GM21825 (cell line): ENCODE results near the gene PARD6G.

Source experiments
- ATAC-seq: cut with Tn5 transposase; IDR thresholded peaks from one replicate; pipeline ENCODE4 v1.9.1; 2021; ENCODE audit warnings: mild to moderate bottlenecking, moderate library complexity; ENCODE audit not compliant: unreplicated experiment

The PARD6G gene

GRCh38 chr18:80192653-80193385, 54.5 kb downstream of the PARD6G start:
- ATAC-seq = no peak

GRCh38 chr18:80191907-80192652, 55.2 kb downstream of the PARD6G start:
- ATAC-seq = no peak

DNA sequence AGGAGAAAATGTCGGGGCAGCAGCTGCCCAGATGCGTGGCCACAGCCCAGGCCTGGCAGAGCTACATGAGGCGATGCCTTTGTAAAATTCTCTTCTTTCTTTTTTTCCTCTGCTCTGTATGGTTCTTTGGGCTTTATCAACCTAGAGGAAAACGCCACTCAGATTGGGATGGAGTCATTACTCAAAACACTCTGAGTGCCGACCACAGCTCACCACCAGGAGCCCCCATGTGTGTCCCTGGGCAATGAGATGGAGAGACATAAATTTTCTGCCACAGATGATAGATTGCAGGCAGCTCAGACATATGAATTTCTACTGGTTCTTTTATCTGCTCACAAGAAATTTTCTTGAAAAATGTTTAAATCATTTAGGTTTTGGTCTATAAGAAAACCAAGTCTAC, 56.0 kb downstream of the PARD6G start:
- no peak for ATAC-seq

DNA sequence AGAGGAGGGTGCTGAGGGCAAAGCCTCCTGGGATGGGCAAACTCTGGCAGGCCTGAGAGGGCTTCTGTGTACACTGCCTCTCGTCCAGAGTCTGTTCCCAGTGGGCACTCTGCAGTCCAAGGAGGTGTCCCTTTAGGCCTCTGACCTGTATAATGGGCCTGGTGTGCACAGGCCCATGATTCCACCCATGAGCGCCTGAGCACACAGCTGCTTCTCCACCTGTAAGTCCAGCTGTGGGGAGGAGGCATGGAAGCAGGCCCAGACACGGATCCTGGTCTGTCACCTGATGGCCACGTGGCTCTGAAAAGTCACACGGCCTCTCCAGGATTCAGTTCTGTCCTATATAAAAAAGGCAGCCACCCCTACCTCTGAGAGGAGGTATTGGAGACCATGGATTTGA, 57.0 kb downstream of the PARD6G start:
- no peak for ATAC-seq

GRCh38 chr18:80189531-80189865, 57.8 kb downstream of the PARD6G start:
- ATAC-seq = no peak

DNA sequence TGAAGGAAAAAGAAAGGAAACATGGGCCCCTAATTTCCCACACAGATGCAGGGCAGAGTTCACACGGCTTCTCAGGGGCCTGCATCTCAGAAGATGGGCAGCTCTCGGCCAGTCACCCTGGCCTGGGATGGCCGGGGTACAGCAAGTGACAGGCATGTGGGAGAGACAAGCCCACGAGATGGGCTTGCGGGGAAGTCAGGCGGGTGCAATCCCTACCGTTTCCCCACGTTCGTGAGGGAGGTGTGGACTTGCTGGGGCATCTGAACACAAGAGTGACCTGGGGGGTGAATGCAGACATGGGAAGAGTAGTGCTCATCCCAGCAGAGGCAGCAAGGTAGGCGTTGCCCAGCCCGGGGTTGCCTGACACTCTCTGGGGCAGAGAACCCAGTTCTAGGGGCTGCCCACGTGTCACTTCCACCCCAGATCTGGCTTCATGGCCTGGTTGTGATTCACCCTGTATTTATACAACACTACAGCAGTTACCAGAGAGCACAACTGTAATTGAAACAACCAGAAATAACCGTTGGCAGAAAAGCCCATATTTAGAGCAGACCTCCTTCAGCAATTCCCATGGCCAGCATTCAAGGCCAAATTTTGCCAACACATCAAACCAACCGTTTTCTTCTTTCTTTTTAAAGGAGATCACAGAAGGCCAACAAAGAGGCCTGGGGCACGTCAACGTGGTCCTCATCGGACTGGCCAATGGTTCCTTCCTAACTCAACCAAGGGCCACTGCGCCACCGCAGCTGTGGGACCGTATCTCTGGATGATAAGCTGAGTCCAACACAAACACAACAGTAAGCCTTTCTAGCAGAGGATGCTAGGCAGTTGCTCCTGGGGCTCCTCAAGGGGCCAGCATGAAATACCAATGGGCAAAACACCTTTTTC, 58.4 kb downstream of the PARD6G start:
- ATAC-seq = no peak

DNA sequence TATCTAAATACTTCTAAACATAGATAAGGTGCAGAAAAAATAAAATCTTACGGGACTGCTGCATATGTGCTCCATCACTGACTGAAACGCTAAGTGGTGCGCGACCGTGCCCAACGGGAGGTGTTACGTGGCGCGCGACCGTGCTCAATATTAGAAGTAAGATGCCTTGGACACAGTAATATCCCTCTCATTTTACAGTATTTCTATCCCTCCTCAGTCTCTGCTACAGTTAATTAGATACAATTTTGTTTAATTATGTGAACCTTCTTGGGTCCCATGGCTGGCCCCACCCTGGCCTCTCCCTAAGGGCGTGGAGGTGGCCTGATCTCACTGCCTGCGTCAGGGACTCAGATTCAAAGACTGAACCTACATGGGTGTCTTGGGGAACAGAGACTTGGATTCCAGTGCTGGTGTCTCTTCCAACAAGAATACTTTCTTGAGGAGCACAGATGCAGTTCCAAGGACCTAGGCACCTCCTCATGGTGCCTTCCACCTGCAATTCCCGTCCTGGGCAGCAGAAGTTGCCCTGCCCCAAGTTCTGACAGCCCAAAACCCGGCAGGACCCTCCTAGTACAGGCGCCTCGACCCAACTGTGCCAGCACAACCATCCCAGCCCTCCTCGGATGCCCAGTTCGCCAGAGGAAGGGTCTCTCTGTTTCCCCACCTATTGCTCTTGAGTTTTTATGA, 59.2 kb downstream of the PARD6G start:
- ATAC-seq = no peak

- ATAC-seq = no peak
These were observed 61.8 kb downstream of the PARD6G start for GRCh38 chr18:80185545-80185944.

DNA sequence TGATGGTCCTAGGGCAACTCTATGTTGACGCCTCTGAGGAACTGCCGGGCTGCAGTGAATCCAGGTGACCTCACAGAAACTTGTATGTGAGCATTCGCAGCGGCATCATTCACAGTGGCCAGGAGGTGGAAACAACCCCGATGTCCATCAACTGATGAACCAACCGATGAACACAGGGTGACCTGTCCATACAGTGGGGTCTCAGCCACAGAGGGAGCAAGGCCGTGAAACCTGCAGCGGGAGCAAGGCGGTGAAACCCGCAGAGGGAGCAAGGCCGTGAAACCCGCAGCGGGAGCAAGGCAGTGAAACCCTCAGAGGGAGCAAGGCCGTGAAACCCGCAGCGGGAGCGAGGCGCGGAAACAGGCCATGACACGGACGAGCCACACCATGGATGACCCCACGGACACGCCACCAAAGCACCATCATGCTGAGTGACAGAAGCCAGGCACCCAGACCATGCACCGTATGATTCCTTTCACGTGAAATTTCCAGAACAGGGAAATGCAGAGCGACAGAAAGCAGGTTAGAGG, 63.0 kb downstream of the PARD6G start:
- ATAC-seq = no peak

- ATAC-seq = no peak
These were observed 63.9 kb downstream of the PARD6G start for GRCh38 chr18:80183273-80184050.

DNA sequence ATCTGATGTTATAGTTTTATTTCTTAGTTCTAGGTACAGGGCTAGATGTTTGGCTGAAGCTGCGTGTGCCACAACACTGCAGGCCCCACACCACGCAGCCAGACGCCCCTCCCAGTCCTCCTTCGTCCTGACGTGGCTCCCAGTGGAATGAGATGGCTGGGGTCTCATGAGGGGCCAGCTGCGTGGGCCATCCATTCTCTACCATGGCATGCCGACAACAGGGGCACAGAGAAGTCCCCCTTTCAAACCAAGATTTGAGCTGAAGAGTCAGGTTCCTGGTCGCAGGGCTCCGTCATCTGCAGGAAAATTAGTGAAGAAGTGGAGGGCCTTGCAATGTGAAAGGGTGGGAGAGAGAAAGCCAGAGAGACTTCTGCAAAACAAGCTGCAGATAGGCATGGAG, 64.5 kb downstream of the PARD6G start:
- no peak for ATAC-seq

DNA sequence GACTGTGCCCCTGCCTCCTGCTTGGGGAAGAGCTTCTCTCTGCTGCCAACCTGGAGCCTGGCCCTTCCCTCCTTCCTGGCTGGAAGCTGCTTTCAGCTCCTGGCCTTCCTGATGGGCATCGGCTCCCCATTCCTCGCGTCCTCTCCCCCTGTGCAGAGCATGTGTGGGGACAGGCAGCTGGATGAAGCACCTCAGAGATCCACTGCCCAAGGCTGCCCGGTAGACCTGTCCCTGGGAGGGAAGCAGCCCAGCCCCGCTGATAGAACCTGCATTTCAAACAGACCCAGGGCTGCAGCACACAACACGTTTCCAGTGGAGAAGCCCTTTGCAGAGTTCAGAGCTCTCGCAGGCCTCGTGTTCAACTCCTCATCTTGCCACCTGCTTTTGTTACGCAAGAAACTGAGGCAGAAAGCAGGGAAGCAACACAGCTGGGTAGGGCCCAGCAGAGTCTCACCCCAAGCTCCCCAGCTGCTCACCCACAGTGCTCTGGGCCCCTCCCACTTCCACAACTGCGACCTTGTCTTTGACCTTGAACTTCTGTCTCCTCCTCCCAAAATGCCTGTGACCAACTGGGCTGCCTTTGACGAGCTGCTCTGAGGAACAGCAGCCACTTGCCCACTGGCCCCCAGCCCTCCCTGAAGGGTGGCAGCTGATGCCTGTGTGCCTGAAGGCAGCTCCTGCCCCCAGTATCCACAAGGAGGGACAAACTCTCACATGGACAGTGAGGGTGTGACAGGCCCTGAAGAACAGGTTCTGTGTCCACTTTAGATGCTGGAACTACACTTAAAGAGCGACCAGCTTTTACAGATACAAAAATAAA, 65.5 kb downstream of the PARD6G start:
- ATAC-seq = no peak

DNA sequence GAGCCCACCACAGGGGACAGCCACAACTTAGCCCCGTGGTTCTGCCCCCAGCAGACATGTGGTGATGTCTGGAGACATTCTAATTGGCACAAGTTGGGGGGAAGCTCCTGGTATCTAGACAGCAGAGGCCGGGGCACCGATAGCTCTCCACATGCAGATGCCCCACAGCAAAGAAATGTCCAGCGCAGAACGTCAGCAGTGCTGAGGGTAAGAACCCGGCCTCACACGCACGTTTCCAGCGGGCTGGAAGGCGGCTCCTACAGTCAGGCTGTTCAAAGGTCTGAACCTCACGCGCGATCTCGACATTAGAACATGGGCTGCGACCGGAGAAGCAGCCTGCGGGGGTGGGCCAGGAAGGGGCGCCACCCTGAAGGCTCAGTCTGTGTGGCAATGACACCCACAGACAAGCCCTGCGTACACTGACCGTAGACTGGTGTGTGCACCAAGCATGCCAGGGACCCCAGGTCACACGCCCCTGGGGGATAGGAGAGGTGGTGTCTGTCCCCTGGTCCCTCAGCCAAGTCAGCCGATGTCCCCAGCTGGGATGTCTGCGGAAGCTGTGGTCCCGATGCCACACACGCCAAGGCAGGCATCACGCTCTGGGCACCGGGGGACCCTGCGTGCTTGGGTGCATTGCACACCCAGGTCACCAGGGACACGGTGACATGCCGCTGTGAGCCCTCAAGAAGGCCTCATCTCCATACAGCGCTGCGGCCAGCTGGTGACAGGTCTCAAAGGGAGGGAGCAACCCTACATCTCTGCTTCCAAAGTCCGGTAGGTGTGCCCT, 66.3 kb downstream of the PARD6G start:
- no peak for ATAC-seq

DNA sequence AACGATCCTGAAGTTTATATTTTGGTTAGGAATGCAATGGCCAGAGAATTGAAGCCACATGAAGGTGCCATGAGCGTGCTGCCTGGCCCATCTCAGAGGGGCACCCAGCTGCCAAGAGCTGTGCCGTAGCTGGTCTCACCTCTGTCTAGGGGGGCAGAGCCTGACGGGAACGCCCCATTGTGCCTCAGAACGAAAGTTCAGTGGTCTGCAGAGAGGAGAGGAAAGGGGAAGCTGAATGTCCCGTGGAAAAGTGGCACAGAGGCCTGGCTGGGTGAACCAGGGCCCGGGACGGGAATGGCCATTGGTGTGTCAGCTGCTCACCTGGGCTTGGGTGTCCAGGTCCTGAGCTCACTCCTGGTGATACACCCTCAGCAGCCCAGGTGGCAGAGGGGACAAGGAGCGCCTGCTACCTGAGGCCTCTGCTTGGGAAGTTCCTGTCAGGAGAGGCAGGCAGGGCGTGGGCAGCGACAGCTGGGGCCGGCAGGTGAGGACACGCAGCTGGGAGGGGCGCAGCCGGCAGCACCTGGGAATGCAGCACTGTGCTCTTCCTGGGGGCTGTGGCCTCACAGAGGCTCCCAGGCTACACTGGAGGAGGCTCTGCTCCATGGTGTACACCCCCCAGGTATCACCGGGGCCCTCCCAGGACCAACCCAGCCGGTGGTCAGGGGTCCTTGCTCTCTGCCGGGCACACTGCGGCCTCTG, 67.3 kb downstream of the PARD6G start:
- no peak for ATAC-seq

DNA sequence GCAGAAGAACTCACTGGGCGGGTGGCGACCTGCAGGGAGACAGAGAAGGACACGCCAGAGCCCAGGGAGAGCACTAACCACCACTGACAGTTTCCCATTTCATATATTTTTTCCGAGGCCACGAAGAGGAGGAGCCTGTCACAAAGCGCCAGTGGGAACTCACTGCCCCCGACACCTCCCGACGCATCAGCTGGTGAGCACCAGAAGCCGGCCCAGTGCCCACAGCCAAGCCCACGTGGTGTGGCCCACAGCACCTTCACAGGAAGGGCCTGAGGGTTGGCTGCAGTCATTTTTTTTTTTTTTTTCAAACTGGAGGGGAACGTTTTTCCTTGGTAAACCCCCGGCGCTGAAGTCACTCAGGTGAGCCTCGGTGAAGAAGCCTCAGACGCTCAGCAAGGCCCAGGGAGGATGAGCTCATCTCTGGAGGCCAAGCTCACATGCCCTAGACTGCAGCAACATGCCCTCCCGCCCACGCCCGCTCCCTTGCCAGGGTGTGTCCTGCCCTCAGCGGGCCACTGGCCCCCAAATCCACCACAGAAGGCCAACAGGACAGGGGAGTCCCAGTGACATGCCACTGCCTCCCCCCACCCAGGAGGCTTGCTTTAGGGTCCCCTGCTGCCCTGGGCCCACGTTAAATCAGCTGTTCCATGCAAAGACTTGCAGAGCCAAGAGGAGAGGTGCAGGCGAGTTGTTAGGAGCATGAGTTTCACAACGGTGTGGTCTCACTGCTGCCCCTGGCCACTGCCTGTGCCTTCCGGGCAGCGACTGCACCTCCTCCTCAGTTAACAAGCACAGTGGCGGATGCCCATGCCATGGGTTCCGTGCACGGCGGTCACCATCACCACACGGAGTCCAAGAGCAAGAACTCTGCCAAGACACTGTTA, 68.1 kb downstream of the PARD6G start:
- no peak for ATAC-seq

DNA sequence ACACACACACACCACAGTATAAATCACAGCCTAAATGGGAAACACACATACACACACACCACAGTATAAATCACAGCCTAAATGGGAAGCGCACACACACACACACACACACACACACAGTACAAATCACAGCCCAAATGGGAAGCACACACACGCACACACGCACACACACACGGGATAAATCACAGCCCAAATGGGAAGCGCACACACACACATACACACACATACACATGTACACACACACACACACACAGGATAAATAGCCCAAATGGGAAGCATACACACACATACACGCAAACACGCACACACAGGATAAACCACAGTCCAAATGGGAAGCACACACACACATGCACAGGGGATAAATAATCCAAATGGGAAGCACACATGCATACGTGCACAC, 70.2 kb downstream of the PARD6G start:
- ATAC-seq = no peak
